ENCODE data around the gene COL5A1.

Gene COL5A1

DNA sequence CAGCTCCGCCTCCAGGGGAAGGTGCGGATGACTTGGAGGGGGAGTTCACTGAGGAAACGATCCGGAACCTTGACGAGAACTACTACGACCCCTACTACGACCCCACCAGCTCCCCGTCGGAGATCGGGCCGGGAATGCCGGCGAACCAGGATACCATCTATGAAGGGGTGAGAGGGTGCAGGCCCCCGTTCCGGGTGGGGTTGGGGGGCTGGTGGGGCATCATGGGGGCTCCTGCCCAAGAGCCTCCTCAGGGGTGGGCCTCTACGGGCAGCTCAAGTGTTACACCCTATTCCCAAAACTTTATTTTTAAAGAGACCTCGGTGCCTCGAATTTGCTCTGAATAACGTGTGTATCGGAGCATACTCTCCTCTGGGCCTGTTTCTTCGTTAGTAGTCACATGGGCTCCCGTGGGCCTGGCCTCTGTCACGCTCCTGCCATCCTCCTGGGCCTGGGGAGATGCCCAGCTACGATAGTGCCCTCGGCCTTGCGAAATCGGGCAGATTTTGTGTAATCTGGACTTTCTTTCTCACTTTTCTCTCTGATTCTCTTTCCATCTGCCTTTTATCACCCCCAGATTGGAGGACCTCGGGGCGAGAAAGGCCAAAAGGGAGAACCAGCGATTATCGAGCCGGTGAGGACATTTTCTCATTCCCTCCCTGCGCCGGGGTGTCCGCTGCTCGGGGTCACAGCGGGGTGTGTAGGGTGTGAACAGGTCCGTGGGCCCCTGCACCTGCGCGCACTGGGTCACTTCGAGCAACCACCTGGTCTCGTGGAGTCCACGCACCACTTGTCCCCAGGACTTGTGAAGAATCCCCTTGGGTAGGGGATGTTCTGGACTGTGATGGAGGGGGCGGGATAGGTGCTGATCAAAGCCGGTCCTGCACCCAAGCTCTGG is 90.1 kb downstream of the COL5A1 start:
- DNase-seq = no peak

DNA sequence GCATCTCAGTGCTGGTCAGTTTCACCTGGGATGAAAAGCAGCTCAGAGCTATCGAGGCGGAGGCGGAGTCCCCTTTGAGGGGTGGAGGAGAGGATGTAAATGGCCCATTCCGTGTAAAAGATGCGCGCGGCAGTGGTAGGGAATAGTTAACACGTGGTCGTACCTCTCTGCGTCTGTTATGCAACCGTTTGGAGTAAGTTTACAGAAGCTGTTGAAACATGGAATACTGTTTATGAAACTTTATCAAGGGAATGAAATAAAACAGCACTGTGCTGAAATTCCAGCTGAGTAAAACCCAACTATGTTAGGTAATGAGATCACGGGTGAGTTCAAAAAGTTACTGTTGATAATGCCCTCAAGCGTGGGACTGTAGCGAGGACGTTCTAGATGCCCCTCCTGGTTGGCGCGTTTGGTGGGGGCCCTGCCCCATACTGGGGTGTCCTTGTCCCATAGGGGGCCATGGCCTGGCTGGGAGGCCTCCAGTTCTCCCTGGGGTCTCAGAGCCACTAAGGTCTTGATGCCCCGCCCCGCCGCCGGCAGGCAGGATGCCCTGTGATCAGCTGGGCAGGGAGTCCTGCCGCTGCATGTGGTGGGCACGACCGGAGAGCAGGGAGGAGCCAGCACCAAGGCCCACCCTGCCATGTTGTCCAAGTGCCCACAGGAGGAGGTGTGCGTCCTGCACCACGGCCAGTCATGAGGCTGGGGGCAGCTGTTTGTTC is 90.9 kb downstream of the COL5A1 start:
- DNase-seq = no peak

DNA sequence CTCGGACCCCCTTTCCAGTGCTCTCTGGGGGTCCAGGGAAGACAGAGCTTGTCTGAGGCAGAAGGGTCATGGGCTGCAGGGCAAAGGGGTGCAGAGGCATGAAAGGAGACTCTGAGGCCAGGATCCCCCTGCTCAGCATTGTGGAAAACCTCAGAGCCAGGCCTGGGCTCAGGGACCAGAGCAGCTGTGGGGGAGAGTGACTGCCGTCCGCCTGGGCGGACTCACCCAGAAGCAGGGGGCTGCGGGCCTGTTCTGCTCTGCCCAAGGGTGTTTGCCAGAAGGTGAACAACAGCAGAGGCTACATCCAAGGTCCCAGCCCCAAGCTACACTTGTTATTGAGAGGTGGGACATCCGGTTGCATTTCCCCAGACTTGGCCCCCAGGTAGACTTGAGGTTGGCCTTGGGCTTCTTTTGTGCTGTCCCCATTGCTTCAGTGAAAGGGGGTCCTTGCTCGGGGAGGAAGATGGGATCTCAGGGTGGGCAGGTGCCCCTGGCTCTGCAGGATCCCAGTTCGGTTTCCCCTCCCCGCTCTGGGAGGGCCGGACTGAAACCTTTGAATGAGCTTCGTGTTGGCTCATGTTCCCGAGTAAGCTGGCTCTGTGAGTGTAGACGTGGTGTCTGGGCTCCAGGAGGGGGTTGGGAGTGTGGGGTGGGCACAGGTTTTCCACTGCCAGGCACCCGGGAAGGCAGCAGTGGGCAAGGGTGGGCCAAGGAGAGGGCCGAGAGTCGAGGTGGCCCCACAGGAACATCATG is 92.1 kb downstream of the COL5A1 start:
- DNase-seq = no peak

DNA sequence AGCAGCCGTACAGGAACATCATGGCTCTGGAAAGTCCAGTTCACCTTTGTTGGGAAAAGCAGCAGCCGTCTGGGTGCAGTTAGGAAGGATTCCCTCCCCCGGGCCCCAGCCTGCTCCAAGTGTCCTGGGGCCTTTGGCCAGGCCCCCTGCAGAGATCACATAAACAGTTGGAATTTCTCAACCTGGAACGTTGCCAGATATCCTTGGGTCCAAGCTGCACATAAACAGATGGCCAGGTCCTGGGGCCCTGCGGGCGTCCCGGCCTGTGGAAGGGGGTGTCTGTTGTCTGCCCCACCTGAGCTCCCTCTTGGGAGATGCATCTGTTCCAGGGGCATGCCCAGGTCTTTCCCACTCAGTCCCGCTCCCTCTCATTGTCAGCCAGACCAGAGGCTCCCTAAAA is 92.7 kb downstream of the COL5A1 start:
- no peak for DNase-seq

DNA sequence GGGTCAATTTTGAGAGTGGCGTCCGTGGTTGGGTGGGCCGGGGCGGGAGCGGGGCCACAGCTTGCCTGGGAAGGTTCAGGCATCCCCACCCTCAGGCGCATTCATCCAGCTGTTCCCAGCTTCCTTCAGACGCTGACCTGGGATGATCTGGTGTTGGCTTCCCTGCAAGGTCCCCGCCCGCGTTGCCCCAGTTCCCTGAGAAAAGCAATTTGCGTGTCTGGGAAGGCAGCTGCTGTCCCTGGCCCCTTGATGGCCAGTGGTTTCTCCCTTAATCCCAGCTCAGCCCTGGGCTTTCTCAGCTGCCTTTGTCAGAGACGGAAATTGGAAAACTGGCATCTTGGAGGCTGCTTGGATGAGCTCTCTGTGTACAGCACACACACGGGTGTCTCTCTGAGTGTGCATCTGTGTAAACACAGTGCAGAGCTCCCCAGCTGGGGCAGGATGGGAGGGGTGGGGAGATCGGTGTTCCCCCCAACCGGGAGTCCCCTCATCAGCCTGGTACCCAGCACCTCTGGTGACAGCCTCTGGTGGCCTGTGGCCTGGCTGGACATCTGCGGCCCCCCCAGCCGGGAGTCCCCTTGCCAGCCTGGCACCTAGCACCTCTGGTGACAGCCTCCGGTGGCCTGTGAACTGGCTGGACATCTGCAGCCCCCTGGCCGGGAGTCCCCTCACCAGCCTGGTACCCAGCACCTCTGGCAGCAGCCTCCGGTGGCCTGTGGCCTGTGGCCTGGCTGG is 94.0 kb downstream of the COL5A1 start:
- no peak for DNase-seq

DNA sequence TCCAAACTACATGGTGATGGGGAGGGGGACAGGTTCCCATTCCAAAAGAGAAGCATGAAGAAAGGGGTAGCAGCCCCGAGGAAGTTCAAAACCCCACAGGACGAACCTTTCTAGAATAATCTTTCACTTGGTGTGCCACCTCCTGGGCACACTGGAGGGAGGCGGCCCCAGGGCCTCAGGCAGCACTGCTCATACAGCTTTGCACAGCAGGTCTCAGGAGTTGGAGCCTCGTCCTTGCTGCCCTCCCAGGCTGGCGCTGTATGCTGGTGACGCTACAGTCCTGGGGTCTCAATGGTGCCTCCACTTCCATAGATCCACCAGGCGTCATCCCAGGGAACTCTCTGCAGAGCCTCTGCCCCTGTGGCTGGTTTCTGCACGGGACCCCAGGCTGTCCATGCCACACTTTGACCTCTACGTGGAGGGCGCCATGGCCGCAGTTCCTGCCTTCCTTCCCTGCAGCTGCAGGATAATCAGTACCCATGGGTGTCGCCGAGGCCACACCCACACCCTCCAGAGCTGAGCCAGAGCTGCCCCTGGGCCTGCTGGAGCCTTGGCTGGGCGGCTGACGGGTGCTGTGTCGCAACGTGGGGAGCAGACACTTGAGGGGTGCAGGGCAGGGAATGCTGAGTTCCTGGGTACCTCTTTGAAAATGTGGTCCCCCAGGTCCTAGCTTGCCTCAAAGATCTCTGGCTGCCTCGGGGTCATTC is 95.3 kb downstream of the COL5A1 start:
- DNase-seq = no peak

DNA sequence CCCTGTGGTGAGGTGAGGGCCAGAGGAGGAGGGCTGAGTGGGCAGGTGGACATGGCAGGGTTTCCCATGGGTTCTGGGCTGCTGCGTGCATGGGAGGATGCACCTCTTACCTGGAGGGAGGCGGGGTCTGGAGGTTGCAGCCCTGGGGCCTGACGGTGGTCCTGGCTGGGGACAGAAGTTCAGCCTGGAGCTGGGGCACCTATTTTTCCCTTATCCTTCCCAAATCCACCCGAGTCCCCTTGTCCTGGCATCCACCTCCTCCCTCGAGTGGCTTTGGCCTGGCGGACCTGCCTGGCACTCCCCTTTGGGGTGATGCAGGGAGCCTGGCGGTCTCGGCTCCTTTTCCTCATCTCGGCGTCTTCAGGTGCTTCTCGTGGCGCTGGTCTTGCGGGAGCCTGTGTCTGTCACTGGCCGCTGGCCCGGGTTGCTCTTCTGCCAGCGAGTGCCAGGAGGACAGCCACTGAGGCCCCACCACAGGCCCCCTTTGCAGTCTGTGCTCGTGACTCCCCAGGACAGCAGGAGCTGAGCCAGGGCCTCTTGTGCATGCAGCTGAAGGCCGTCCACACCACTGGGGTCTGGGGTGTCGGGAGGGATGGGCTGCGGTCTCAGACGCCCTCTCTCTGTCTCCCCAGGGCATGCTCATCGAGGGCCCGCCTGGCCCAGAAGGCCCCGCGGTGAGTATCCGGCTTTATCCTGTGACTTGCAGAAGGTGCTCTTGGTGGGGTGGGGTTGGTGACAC is 96.4 kb downstream of the COL5A1 start:
- no peak for DNase-seq

DNA sequence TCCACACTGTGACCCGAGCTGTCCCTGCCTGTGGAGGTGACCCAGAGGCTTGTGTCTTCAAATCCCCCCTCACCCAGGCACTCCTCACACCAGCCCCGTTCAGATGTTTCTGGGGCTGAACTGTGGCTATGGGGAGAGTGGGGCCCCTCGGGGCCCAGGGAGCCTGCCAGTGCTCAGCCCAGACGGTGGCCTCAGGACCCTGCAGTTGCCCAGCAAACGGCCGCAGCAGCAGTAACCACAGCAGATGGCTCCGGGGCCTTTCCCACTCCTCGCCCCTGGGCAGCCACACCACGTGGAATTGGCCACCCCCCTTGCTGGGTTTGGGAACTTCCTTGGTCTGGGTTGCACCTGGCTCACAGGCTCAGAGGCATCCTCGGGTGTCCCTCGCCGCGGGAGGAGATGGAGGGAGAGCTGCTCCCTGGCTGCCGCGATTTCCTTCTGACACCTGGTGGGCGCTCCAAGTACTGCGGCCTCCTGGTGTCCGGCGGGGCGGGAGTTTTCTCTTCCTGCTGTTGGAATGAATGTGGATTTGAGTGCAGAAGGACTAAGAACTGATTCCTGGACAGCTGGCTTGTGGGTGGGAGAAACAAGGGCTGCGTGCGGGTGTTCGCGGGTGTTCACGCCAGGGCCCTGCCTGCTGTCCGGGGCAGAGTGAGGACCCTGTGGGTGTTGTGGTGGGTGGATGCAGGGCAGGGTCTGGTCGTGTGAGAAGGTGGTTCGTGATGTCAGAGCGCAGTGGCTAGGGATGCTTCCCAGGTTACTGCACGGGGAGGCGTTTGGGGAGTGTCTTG is 97.5 kb downstream of the COL5A1 start:
- DNase-seq = no peak

DNA sequence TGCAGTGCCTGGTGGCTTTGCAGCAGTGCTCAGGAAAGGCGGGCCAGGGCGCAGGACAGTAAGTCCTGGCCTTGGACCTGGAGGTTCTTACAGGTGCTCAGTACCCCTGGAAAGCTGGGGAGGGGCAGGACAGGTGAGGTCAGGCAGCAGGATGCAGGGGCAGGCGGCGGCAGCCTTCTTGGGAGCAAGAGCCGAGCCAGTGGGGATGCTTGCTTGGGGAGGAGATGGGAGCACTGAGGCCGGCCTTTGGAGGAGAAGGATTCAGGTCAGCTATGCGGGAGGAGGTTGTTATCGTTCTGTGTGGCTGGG is 98.0 kb downstream of the COL5A1 start:
- DNase-seq = no peak

DNA sequence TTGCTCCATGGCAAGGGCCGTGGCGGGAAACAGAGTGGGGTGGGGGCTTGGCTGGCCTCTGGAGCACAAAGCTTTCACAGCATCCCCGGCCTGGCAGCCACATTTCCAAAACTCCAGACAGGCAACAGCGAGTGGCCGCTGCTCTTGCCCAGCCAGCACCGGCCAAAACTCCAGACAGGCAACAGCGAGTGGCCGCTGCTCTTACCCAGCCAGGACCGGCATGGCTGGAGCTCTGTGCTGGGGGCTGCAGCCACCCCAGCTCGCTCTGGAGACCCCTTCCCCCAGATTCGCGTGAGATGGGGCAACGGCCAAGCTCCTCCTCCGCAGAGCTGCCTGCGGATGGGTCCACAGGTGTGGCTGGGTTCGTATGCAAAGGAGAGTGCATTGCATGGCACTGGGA is 98.5 kb downstream of the COL5A1 start:
- DNase-seq = no peak

DNA sequence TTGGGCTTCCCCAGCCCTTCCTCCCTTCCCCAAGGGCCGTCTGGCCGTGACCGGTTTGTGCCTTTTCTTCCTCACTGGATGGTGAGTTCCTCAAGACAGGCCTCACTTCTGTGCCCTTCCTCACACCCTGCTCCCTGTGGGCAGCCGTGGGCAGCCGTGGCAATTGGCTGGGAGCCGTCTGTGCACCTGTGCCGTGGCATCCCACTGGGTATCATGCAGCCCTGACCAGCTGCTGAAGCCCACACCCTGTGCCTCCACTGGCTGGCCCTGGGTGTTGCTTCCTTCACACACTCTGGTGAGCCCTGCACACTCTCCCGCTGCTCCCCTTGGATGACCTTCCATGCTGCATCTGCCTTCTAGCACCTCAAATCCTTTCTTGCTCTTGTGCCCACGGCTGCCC is 100.2 kb downstream of the COL5A1 start:
- DNase-seq = no peak

DNA sequence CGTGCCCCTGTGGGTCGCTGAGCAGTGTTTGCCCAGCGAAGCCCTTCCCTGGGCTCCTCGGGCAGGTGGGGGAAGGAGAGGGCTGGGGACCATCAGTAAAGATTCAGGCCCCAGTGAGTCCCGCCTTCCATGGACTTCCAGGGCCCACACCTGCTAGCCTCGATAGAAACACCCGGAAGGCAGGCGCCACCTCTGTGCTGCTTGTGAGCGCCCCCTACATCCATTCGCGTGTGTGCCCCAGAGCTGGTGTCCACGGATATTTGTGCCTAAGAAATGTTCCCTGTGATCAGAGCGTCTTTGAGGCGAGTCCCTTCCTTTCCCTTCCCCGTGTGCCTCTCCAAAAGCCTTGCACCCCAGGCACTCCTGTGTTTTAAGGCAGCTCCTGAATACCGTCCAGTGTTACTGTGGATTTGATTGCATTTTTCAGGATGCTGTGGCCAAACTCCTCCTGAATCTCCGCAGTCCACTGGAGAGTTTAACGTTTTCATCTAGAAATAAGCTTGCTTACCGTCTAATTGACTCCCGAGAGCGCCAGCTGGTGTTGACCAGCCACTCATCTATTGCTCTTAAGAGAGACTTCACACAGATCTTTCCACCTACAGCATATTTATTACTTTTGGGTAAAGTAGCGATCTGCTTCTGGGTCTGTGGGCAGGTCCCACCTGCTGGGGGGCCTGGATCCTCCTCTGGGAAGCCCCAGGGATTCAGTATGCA is 101.4 kb downstream of the COL5A1 start:
- DNase-seq = no peak

DNA sequence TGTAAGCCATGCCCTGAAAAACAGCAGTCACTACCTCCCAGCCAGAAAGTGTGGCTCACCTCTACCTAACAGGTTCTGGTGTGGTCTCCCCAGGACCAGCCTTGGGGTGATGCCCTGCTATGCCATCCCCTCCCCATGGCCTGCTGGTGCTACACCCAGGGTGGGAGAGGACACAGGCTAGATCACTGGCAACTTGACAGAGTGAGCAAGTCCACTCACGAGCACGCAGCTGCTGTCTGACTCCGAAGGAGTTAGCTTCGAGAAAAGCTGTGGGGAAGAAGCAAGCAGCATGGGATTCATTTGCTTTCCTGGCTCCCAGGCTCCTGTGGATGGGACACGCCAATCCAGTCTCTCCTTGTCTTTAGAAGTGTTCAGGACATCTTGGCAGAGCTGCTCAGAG is 102.2 kb downstream of the COL5A1 start:
- DNase-seq = no peak

DNA sequence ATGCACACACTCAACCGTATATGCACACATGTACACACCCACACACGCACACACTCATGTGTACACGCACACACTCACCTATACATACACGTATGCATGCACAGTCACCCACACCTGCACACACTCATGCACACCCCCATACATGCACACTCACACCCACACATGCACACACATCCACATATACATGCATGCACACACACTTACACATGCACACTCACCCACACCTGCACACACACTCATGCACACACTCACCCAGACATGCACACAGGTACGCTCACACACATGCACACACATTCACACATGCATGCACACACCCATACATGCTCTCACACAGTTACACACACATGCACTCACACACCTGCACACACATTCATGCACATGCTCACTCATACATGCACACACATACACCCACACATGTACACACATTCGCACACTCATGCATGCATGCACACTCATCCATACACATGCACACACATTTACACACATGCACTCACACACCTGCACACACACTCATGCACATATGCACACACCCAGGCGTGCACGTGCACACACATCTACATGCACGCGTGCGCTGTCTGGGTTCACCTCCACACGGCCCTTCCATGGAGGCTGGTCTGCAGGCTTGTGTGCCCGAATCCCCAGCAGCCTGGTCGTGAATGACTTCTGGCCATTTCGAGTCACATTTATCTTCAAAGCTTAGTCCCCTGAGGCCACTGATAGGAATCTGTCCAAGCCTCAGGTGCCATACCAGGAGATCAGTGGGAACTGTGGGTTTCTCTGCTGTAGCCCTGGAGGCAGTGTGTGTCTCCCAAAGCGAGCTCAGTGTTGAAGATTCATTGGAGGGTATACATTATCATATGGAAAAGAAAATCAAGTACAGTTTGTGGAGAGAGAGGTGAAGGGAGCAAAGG is 103.0 kb downstream of the COL5A1 start:
- DNase-seq = no peak

DNA sequence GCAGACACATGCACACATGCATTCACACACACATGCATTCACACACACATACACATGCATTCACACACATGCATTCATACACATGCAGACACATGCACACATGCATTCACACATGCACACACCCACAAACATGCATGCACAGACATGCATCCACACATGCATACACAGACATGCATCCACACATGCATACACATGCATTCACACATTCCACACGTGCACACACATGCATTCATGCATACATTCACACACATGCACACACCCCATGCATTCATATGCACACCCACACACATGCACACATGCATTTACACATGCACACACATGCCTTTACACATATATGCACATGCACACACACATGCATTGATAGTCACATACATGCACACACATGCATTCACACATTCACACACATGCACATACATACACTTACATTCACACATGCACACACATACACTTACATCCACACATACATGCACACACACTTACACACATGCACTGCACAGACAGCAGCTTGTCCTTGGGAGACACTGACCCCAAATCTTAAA is 106.4 kb downstream of the COL5A1 start:
- DNase-seq = no peak

DNA sequence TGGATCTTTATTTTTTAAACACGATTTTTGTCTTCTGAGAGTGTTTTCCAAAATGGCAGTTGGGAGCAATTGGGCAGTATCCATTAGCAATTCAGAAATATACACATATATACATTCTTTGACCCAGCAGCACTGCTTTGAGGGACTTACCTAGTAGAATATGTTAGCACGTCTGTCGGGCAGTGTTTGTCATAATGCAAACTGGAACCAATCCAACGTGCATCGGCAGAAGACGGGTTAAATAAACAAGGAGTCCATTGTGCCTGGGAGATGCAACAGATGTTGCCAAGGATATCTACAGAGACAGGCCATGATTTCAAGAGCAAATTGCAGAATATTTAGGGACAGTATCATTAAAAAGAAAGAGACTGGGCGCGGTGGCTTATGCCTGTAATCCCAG is 107.0 kb downstream of the COL5A1 start:
- DNase-seq = no peak

DNA sequence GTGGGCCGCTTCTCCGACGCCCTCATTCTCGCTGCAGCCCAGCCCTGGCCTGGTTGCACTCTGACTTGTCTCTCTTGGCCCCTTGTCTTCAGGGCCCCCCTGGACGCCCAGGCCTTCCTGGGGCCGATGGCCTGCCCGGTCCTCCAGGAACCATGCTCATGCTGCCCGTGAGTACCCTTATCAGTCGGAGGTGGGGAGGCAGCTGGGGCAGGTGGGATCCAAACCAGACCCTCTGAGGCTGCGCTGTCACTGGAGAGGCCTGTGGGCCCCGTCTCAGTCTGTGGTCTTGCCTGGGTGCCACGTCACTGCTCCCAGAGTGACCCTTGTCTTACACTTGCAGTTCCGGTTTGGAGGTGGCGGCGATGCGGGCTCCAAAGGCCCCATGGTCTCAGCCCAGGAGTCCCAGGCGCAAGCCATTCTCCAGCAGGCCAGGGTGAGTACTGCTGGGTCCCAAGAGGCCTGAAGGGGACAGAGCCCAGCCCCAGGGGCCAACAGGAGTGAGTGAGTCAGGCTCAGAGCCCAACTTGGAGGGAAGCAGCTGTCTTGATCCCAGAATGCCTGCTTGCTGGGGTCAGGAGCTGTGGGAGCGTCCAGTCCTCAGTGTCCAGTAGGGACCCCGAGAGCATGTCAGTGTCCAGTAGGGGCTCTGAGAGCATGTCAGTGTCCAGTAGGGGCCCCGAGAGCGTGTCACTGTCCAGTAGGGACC is 109.0 kb downstream of the COL5A1 start:
- DNase-seq = no peak

DNA sequence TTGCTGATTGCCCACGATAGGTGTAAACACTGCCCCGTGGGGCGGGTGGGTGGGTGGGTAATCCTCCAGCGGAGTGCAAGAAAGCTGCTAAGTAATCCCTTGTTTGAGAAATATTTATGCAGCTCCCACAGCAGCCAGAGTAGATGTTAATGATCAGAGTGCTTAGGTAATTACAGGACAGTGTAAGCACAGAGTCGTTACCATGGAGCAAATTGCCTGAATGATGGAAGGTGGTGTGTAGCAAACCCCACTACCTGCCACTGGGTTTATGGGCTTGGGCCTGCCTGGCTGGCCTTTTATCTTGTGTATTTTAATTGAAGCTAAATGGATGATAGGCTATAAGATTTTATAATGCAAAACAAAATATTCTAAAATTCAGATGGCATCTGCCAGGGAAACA is 110.0 kb downstream of the COL5A1 start:
- DNase-seq = no peak

All from CD4-positive, alpha-beta T cell treated with Interleukin-4 for 4 hours (primary cell).